Ishikawa (cell line): ENCODE data around the gene SPEM2.

ENCODE experiments used
- TAF1 ChIP-seq: IDR thresholded peaks from 2 replicates; pipeline ENCODE4 v1.6.1; 2012; ENCODE audit warnings: low read depth, mild to moderate bottlenecking
- YY1 ChIP-seq: IDR thresholded peaks from 2 replicates; pipeline ENCODE4 v1.6.1; 2012; ENCODE audit warnings: low read depth

- TF ChIP-seq YY1, result no peak
- TF ChIP-seq TAF1, result no peak
These were observed 50.5 kb downstream of the SPEM2 start for GRCh38 chr17:7475764-7476422.
